Naive thymus-derived CD4-positive, alpha-beta T cell (primary cell): ENCODE results near the gene LRRFIP1. TPM values are rescaled to one million over a fixed set of nuclear protein-coding genes. Genes with fewer than 3 reads are reported as not detected.
A peak's percentile ranks its signal among the peaks of the same experiment; 100 is the strongest.
"Not testable (repeated sequence)": the region's sequence is repeated elsewhere in the genome, so short reads cannot be mapped to it uniquely, and the experiment has no call there.

Source experiments
- ATAC-seq: fragments of 150-1000 bp; cut with Tn5 transposase; 2 replicates; pipeline ENCODE4 v1.10.0; 2021; ENCODE audit warnings: mild to moderate bottlenecking, moderate library complexity
- CTCF ChIA-PET: fragments of 350-600 bp; sonication (Branson Sonifier 250); formaldehyde crosslinking; loops from one replicate; lab custom pipeline; 2021; ENCODE audit warnings: antibody characterized with exemption; lab: Charles Lee
- POLR2A ChIA-PET: fragments of 350-600 bp; sonication (Branson Sonifier 250); formaldehyde crosslinking; loops from one replicate; lab custom pipeline; 2021; ENCODE audit warnings: antibody characterized with exemption, inconsistent platforms; lab: Charles Lee
- DNase-seq, 9 donors: peaks; one replicate each; pipeline versions ENCODE4 v3.0.0 to v3.0.0-alpha.2; 2020 to 2022; ENCODE audit warnings: mixed read lengths in 1 of 9
- H3K27ac ChIP-seq: one replicate; pipeline ENCODE4 v1.7.0; 2013; ENCODE audit warnings: mild to moderate bottlenecking, low read depth, low read length, moderate library complexity
- H3K27me3 ChIP-seq, 2 donors: one replicate each; pipeline ENCODE4 v1.7.0; 2013; ENCODE audit warnings: low read length in 2 of 2, mild to moderate bottlenecking in 2 of 2, moderate library complexity in 2 of 2; ENCODE audit not compliant: control insufficient read depth in 2 of 2, insufficient read depth in 2 of 2
- H3K36me3 ChIP-seq, 3 experiments: 1 replicate in 2 of 3; 2 replicates in 1 of 3; pipeline ENCODE4 v1.7.0; 2013; ENCODE audit warnings: low read length in 3 of 3, mild to moderate bottlenecking in 3 of 3, moderate library complexity in 1 of 3; ENCODE audit not compliant: insufficient read depth in 3 of 3, control insufficient read depth in 2 of 3
- H3K4me1 ChIP-seq, 2 donors: one replicate each; pipeline ENCODE4 v1.7.0; 2013; ENCODE audit warnings: low read length in 2 of 2, mild to moderate bottlenecking in 2 of 2, moderate library complexity in 1 of 2; ENCODE audit not compliant: control insufficient read depth in 2 of 2, insufficient read depth in 2 of 2
- H3K4me3 ChIP-seq: 2 replicates; pipeline ENCODE4 v1.7.0; 2013; ENCODE audit warnings: mild to moderate bottlenecking, low read length
- H3K9me3 ChIP-seq, 3 experiments: 1 replicate in 2 of 3; 2 replicates in 1 of 3; pipeline ENCODE4 v1.7.0; 2013; ENCODE audit warnings: low read length in 3 of 3; ENCODE audit not compliant: control insufficient read depth in 2 of 3
- H3K27ac Mint-ChIP-seq, 9 donors: one replicate each; pipeline ENCODE4 v1.8.0; 2020 to 2022; ENCODE audit warnings: mixed read lengths in 9 of 9, mild to moderate bottlenecking in 8 of 9, moderate library complexity in 5 of 9, inconsistent platforms in 2 of 9
- H3K27me3 Mint-ChIP-seq, 5 donors: one replicate each; pipeline ENCODE4 v1.8.0; 2021 to 2022; ENCODE audit warnings: mixed read lengths in 5 of 5, mild to moderate bottlenecking in 1 of 5
- H3K36me3 Mint-ChIP-seq, 5 donors: one replicate each; pipeline ENCODE4 v1.8.0; 2020 to 2022; ENCODE audit warnings: mixed read lengths in 5 of 5, mild to moderate bottlenecking in 3 of 5, inconsistent platforms in 1 of 5
- H3K4me1 Mint-ChIP-seq, 7 donors: one replicate each; pipeline ENCODE4 v1.8.0; 2020 to 2022; ENCODE audit warnings: mixed read lengths in 7 of 7, mild to moderate bottlenecking in 3 of 7, inconsistent platforms in 1 of 7
- H3K4me3 Mint-ChIP-seq, 10 donors: one replicate each; pipeline ENCODE4 v1.8.0; 2020 to 2022; ENCODE audit warnings: mild to moderate bottlenecking in 10 of 10, mixed read lengths in 10 of 10, moderate library complexity in 6 of 10, inconsistent platforms in 2 of 10
- H3K9me3 Mint-ChIP-seq, 11 donors: one replicate each; pipeline ENCODE4 v1.8.0; 2020 to 2022; ENCODE audit warnings: mixed read lengths in 11 of 11, mild to moderate bottlenecking in 4 of 11, inconsistent platforms in 1 of 11, moderate library complexity in 1 of 11
- intact Hi-C, 2 donors: fragments of 100-400 bp; cut with micrococcal nuclease; formaldehyde crosslinking; loops; one replicate each; pipeline ENCODE4 v1.15.1; 2023
- polyA plus RNA-seq, 2 donors: library from polyadenylated mRNA; unstranded; fragments of 300-500 nt; fragmentation: Illumina TruSeq; gene quantifications; one replicate each; pipeline ENCODE4 v1.2.3, GENCODE V29; 2021
- total RNA-seq, 6 experiments: library from RNA in 5 of 6; stranded (reverse) in 5 of 6; gene quantifications; 1 replicate in 5 of 6; 2 replicates in 1 of 6; pipeline ENCODE4 v1.2.3 and lab custom pipeline; 2021 to 2026

The LRRFIP1 gene
- total and polyA plus RNA-seq, 7 experiments from 2014 or later: 82.2 to 257 (median 105) TPM

DNA sequence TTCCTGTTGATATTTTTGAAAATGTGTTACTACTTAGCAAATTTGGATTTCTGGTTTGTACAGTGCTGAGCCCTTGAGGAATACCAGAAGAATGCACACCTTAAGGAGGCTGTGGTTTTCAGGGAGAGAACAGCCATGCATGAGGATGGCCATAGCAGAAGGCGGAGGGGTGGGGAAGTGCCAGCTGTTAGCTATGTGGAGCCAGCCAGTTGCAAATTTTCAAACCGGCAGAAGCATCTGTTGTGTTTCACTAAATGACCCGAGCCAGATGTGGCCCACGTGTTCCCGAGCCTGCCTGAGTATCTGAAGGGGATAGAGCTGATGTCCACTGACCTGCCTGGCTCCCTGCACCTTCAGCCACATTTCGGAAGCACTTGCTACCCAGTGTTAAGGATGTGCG, 154.8 kb downstream of the LRRFIP1 start:
- H3K36me3 Mint-ChIP-seq: peaks cover 43 to 87% (median 73%) of the 10 kb centered on the region in 5 donors

DNA sequence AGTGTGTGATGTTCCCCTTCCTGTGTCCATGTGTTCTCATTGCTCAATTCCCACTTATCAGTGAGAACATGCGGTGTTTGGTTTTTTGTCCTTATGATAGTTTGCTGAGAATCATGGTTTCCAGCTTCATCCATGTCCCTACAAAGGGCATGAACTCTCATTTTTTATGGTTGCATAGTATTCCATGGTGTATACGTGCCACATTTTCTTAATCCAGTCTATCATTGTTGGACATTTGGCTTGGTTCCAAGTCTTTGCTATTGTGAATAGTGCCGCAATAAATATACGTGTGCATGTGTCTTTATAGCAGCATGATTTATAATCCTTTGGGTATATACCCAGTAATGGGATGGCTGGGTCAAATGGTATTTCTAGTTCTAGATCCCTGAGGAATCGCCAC, 156.3 kb downstream of the LRRFIP1 start:
- POLR2A ChIA-PET, intact Hi-C loops, H3K4me3 Mint-ChIP-seq, H3K27me3 Mint-ChIP-seq, ATAC-seq, H3K4me1 ChIP-seq, H3K4me1 Mint-ChIP-seq, H3K27ac Mint-ChIP-seq, H3K27ac ChIP-seq, H3K27me3 ChIP-seq, H3K4me3 ChIP-seq, CTCF ChIA-PET, DNase-seq: not testable (repeated sequence)
- H3K36me3 ChIP-seq: peaks cover 0 to 48% (median 3%) of the 10 kb centered on the region in 3 experiments
- Mint-ChIP-seq H3K9me3 (peaks cover 4 to 41% (median 11%) of the 10 kb centered on the region in 11 donors), H3K36me3 (peaks cover 32 to 75% (median 68%) of the 10 kb centered on the region in 5 donors)
- peaks cover 0 to 18% (median 0%) of the 10 kb centered on the region in 3 experiments for H3K9me3 ChIP-seq

More for the DNA sequence above, 154.8 kb downstream of the LRRFIP1 start:
- peak overlapping the region in 1 of 9 donors; percentile 48 for H3K27ac Mint-ChIP-seq
- H3K27ac ChIP-seq: no peak overlapping the region
- POLR2A ChIA-PET: no interaction called here
- no peaks in the 10 kb centered on the region for H3K4me1 ChIP-seq
- intact Hi-C loops: no loop called here
- H3K9me3 Mint-ChIP-seq: peaks cover 4 to 38% (median 10%) of the 10 kb centered on the region in 11 donors
- no peak for DNase-seq
- CTCF ChIA-PET: no interaction called here
- H3K4me3 ChIP-seq: no peak overlapping the region
- H3K4me3 Mint-ChIP-seq: no peak overlapping the region
- H3K27me3 Mint-ChIP-seq: no peaks in the 10 kb centered on the region
- peaks cover 0 to 2% (median 0%) of the 10 kb centered on the region in 7 donors for H3K4me1 Mint-ChIP-seq
- H3K36me3 ChIP-seq: peaks cover 0 to 60% (median 3%) of the 10 kb centered on the region in 3 experiments
- no peak for ATAC-seq
- H3K9me3 ChIP-seq: peaks cover 0 to 18% (median 0%) of the 10 kb centered on the region in 3 experiments
- no peaks in the 10 kb centered on the region for H3K27me3 ChIP-seq

DNA sequence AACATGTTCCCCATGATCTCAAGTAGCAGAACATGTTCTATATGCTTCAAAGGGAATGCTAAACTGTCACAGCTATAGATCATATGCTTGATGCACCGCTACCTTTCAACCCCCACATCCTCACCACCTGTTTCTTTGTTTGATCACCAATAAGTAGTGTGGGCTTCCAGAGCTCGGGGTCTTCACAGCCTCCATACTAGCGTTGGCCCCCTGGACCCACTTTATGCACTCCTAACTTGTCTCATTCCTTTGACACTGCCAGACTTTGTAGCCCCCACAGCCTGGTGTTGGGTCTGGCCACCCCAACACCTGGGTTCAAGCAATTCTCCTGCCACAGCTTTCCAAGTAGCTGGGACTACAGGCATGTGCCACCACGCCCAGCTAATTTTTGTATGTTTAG, 159.5 kb downstream of the LRRFIP1 start:
- POLR2A ChIA-PET: no interaction called here

DNA sequence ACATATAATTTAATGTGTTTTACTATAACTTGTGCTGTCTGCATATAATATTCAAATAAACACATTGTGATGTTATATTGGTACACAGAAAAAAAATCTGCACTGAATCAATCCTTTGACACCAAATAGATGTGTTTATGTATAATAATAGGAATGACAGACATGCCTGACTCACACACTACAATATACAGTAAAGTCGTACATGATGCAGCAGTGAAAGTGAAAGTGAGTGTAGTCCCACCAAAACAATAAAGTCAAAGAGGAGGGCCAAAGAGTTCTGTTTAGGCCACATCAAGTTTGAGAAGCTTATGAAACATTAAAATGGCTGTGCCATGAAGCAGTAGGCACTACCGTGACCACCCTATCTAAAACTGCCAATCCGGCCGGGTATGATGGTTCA, 163.0 kb downstream of the LRRFIP1 start:
- H3K27ac ChIP-seq: no peak overlapping the region
- no peaks in the 10 kb centered on the region for H3K27me3 ChIP-seq
- Mint-ChIP-seq H3K36me3 (peaks cover 4 to 32% (median 27%) of the 10 kb centered on the region in 5 donors), H3K27ac (peak overlapping the region in 1 of 9 donors; percentile 18), H3K27me3 (no peaks in the 10 kb centered on the region), H3K4me3 (no peak overlapping the region), H3K4me1 (peaks cover 0 to 18% (median 4%) of the 10 kb centered on the region in 7 donors), H3K9me3 (peaks cover 0 to 16% (median 5%) of the 10 kb centered on the region in 11 donors)
- no peak for DNase-seq
- no peaks in the 10 kb centered on the region for H3K4me1 ChIP-seq
- no peak for ATAC-seq
- peaks cover 0 to 8% (median 0%) of the 10 kb centered on the region in 3 experiments for H3K9me3 ChIP-seq
- intact Hi-C loops: no loop called here
- H3K4me3 ChIP-seq: no peak overlapping the region
- CTCF ChIA-PET: interaction anchor here (1.2 kb wide), 1 partner anchor 14 kb away, joined by 3 read pairs; no protein-coding TSS in a partner anchor
- POLR2A ChIA-PET: interaction anchor here (0.7 kb wide), 1 partner anchor 171 kb away, joined by 3 read pairs; no protein-coding TSS in a partner anchor
- peaks cover 0 to 9% (median 0%) of the 10 kb centered on the region in 3 experiments for H3K36me3 ChIP-seq

More for the DNA sequence above, 159.5 kb downstream of the LRRFIP1 start:
- no peaks in the 10 kb centered on the region for H3K4me1 ChIP-seq
- peaks cover 0 to 20% (median 0%) of the 10 kb centered on the region in 3 experiments for H3K36me3 ChIP-seq
- Mint-ChIP-seq H3K9me3 (peaks cover 2 to 33% (median 11%) of the 10 kb centered on the region in 11 donors), H3K4me3 (no peak overlapping the region), H3K27ac (peak overlapping the region in 1 of 9 donors; percentile 23), H3K4me1 (peaks cover 0 to 18% (median 4%) of the 10 kb centered on the region in 7 donors), H3K27me3 (no peaks in the 10 kb centered on the region), H3K36me3 (peaks cover 7 to 53% (median 50%) of the 10 kb centered on the region in 5 donors)
- peaks cover 0 to 18% (median 0%) of the 10 kb centered on the region in 3 experiments for H3K9me3 ChIP-seq
- no peak overlapping the region for H3K4me3 ChIP-seq
- CTCF ChIA-PET: no interaction called here
- no peak overlapping the region for H3K27ac ChIP-seq
- intact Hi-C loops: no loop called here
- DNase-seq (no peak), ATAC-seq (no peak)
- no peaks in the 10 kb centered on the region for H3K27me3 ChIP-seq

DNA sequence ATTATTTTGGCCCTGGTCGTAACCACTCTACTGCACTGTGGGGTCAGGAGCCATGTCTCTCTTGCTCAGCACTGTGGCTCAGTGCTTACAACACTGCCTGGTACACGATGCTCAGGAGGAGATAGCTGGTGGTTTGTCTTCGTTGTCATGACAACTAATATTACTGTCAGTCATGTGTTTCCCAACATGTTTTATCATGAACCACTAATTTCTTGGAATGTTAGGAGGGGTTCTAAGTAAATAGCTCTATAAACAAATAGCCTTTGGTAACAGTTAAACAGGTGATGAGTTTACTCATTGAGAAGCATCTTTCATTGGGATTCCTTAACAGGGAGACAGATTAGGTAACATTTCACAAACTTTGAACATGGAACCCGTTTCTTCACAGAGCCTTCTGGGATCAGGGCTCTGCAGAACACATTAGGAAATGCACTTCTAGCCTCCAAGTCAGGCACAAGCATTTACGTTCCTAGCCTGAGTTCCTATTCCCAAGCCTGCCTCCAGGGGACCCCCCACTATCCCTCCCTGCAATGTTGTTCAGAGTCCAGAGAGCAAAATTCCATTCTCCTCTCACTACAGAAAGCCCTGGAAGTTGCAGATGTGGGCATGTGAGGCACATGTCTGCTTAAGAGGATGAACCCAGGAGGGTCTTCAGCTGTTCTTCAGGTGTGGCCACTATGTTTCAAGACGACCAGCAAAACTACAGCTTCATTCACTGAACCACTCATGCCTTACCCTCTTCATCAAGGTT, 164.8 kb downstream of the LRRFIP1 start:
- peaks cover 0 to 18% (median 4%) of the 10 kb centered on the region in 7 donors for H3K4me1 Mint-ChIP-seq

DNA sequence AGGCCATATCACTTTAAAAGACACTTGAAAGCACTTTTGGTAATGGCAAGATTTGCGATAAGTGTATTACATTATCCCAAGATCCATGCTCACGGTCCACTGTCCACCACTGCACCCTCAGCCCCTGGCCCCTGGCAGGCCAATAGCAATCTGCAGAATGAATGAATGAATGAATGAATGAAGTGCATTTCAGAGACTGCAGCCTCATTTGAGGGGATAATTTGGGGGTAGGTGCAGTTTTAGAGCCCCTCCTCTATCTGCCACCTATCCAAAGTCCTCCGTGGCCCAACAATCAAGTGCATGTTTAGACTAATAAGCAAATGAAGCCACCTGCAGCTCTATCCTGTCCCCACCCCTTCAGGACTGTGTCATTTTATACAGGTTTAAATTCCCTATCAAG, 169.9 kb downstream of the LRRFIP1 start:
- Mint-ChIP-seq H3K4me3 (no peak overlapping the region), H3K36me3 (peaks cover 0 to 14% (median 7%) of the 10 kb centered on the region in 5 donors), H3K4me1 (no peaks in the 10 kb centered on the region), H3K27me3 (no peaks in the 10 kb centered on the region), H3K27ac (no peak overlapping the region), H3K9me3 (peaks cover 0 to 9% (median 3%) of the 10 kb centered on the region in 11 donors)
- intact Hi-C loops: no loop called here
- Histone ChIP-seq H3K36me3 (no peaks in the 10 kb centered on the region), H3K4me3 (no peak overlapping the region), H3K27ac (no peak overlapping the region), H3K27me3 (no peaks in the 10 kb centered on the region), H3K9me3 (no peaks in the 10 kb centered on the region), H3K4me1 (no peaks in the 10 kb centered on the region)
- no peak for ATAC-seq
- ChIA-PET CTCF (interaction anchor here (0.6 kb wide), 1 partner anchor 210 kb away, joined by 3 read pairs; no protein-coding TSS in a partner anchor), POLR2A (no interaction called here)
- DNase-seq: no peak

More for the DNA sequence above, 164.8 kb downstream of the LRRFIP1 start:
- intact Hi-C loops: no loop called here
- Histone ChIP-seq H3K27ac (no peak overlapping the region), H3K4me1 (no peaks in the 10 kb centered on the region), H3K36me3 (peaks cover 0 to 2% (median 0%) of the 10 kb centered on the region in 3 experiments), H3K27me3 (no peaks in the 10 kb centered on the region), H3K4me3 (no peak overlapping the region), H3K9me3 (peaks cover 0 to under 1% (median 0%) of the 10 kb centered on the region in 3 experiments)
- ChIA-PET POLR2A (no interaction called here), CTCF (no interaction called here)
- Mint-ChIP-seq H3K36me3 (peaks cover 0 to 20% (median 14%) of the 10 kb centered on the region in 5 donors), H3K9me3 (peaks cover 0 to 5% (median 0%) of the 10 kb centered on the region in 11 donors), H3K4me3 (no peak overlapping the region), H3K27ac (peak overlapping the region in 1 of 9 donors; percentile 74), H3K27me3 (no peaks in the 10 kb centered on the region)
- ATAC-seq: no peak
- DNase-seq: no peak
